Right hindlimb (tissue), 1 donor: ENCODE results near the gene SCN9A.
A peak's percentile ranks its signal among the peaks of the same experiment; 100 is the strongest.
"Not testable (repeated sequence)": the region's sequence is repeated elsewhere in the genome, so short reads cannot be mapped to it uniquely, and the experiment has no call there.

Experiments used
- DNase-seq: peaks from one replicate; pipeline ENCODE4 v3.0.0-alpha.2; 2018

Gene SCN9A

GRCh38 chr2:166332106-166332505 lies 43.6 kb downstream of the SCN9A start:
- DNase-seq, result no peak

- DNase-seq, result no peak
These were observed 44.3 kb downstream of the SCN9A start for GRCh38 chr2:166331468-166331867.

GRCh38 chr2:166329465-166329864 lies 46.3 kb downstream of the SCN9A start:
- no peak for DNase-seq

- DNase-seq, result no peak
These were observed 47.6 kb downstream of the SCN9A start for GRCh38 chr2:166328147-166328546.

GRCh38 chr2:166321076-166321475 lies 54.7 kb downstream of the SCN9A start:
- DNase-seq, result no peak

- no peak for DNase-seq
These were observed 61.6 kb downstream of the SCN9A start for GRCh38 chr2:166314022-166314759.

- not testable (repeated sequence) for DNase-seq
These were observed 62.9 kb downstream of the SCN9A start for GRCh38 chr2:166312863-166313262.

- DNase-seq, result no peak
These were observed 68.4 kb downstream of the SCN9A start for GRCh38 chr2:166307326-166307725.

- no peak for DNase-seq
These were observed 71.1 kb downstream of the SCN9A start for GRCh38 chr2:166304656-166305055.

GRCh38 chr2:166302036-166302435 lies 73.7 kb downstream of the SCN9A start:
- DNase-seq, result no peak

GRCh38 chr2:166297951-166298350 lies 77.8 kb downstream of the SCN9A start:
- DNase-seq, result peak; percentile 18

- DNase-seq, result no peak
These were observed 81.8 kb downstream of the SCN9A start for GRCh38 chr2:166293984-166294383.

GRCh38 chr2:166285215-166285614 lies 90.5 kb downstream of the SCN9A start:
- no peak for DNase-seq

- DNase-seq, result no peak
These were observed 91.4 kb downstream of the SCN9A start for GRCh38 chr2:166284359-166284758.

GRCh38 chr2:166282154-166282553 lies 93.6 kb downstream of the SCN9A start:
- no peak for DNase-seq

- no peak for DNase-seq
These were observed 96.9 kb downstream of the SCN9A start for GRCh38 chr2:166278856-166279255.

- no peak for DNase-seq
These were observed 105.4 kb downstream of the SCN9A start for GRCh38 chr2:166270376-166270775.

- no peak for DNase-seq
These were observed 106.4 kb downstream of the SCN9A start for GRCh38 chr2:166269322-166269721.

GRCh38 chr2:166257859-166258258 lies 117.9 kb downstream of the SCN9A start:
- DNase-seq, result no peak

- DNase-seq, result no peak
These were observed 118.8 kb downstream of the SCN9A start for GRCh38 chr2:166256896-166257295.

- no peak for DNase-seq
These were observed 126.4 kb downstream of the SCN9A start for GRCh38 chr2:166249318-166249717.

GRCh38 chr2:166246901-166247300 lies 128.8 kb downstream of the SCN9A start:
- no peak for DNase-seq

GRCh38 chr2:166242309-166242708 lies 133.4 kb downstream of the SCN9A start:
- no peak for DNase-seq

- no peak for DNase-seq
These were observed 135.1 kb downstream of the SCN9A start for GRCh38 chr2:166240387-166241313.
